ENCODE results near the gene GSTA4.

The GSTA4 gene

GRCh38 chr6:52929321-52930164, 65.5 kb downstream of the GSTA4 start:
- no peaks in the 10 kb centered on the region for H3K27me3 ChIP-seq
- H3K9ac ChIP-seq: no peak overlapping the region
- H3K4me2 ChIP-seq: no peak overlapping the region
- H3K4me3 ChIP-seq: no peak overlapping the region
- no peaks in the 10 kb centered on the region for H3K9me3 ChIP-seq
- H4K20me1 ChIP-seq: no peaks in the 10 kb centered on the region
- no peaks in the 10 kb centered on the region for H3K4me1 ChIP-seq
- no peak overlapping the region for H3K27ac ChIP-seq
- H3K36me3 ChIP-seq: no peaks in the 10 kb centered on the region
- TF ChIP-seq Cebpa-rat (IDR thresholded peaks at IDR 0.05): no peak
